Activated CD4-positive, alpha-beta T cell treated with anti-CD3 and anti-CD28 coated beads for 1 hour (primary cell): Measurements from ENCODE around the gene FCER1G.
A peak's percentile ranks its signal among the peaks of the same experiment; 100 is the strongest.
"Not testable (repeated sequence)": the region's sequence is repeated elsewhere in the genome, so short reads cannot be mapped to it uniquely, and the experiment has no call there.

ENCODE experiments used
- DNase-seq: peaks from one replicate; pipeline ENCODE4 v3.0.0-alpha.2; 2020

Gene FCER1G

DNA sequence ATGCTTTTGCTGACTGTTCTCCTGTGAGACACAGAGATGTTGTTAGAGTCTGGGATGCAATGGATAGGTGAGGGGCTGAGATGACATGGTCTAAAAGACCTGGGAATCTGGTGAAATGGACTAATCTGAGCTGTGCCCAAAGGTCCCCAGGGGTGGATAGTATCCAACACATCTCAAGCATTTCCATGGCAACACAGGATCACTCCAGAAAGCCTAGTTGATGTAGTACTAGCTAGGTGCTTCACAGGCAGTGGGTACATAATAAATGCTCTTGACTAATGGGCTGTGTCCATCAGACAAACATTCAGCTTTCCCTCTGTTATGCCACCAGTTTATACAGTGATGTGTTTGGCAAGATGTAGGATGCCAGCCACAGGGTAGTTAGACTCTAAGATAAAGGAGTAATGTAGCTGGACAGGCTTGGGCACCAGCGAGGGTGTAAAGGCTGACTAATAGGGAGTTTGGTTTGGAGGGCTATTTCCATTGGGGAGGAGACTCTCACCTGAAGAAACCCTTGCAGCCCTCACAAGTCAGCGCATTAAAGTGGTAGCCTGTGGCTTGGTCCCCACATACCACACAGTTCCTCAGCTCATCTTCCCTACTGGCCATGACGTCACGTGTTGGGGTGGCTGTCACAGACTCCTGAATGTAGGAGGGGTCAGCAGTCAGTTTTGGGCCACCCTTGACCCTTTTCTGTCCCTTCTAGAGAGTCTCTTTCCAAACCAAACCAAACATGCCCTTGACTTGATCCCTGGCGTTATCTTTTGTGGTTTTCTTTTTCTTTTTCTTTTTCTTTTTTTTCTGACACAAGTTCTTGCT, 21.1 kb downstream of the FCER1G start:
- DNase-seq = no peak

DNA sequence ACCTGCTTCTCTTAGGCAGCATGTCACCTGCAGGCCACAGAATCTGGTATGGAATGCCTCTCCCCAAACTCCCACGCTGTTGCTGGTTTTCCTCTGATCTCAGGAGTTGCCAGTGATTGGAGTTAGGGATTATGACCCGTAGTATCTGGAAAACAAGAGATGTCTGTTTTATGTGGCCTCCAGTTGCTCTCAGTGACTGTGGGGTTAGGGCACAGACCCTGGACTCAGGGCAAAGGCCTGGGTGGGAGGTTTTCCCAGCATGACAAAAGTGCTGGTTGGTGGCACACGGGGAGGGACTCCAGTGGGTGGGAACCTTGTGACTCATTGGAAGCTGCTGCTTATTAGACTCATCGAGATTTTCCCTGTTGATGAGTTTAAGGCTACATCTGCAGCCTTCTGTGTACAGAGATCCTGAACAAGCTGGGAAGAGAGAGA, 23.0 kb downstream of the FCER1G start, which contains the start of gene NR1I3:
Gene NR1I3, minus strand, starts transcription at position 165 of the 435 bp plus-strand sequence. CDS start 1,638 bp downstream, outside the sequence.
- no peak for DNase-seq

DNA sequence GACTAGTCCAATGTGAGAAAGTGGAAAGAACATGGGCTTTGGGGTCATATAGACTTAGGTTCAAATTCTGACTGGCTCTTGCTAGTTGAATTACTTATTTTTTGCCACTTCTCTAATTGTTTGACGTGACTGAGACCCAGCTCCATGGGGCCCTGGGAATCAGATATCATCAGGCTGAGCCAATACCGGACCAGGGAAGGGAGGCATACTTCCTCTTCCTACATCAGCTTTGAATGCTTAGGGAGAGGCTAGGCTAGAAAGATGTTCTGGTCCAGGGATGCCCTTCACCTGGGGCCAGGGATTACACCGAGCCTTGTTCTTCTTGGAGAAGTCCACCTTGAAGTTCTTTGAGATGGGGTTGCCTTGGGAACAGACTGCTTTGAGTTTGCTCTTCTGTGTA, 26.6 kb downstream of the FCER1G start:
- no peak for DNase-seq

DNA sequence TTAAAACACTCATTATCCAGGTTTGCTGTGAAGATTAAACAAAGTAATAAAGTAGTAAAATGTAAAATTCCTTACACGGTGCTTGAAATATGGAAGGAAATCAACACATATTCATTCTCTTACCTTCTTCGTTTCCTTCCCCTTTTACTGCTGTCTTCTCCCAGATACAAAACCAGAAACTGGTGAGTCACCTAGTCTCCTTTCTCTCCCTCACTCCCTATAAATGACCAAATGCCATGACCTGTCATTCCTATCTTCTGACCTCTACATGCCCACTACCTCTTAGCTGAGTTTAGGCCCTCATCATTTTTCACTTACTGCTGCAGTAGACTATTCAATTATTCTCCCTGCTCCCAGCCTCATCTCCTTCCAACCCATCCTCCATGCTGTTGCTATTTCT, 27.2 kb downstream of the FCER1G start:
- DNase-seq = no peak

DNA sequence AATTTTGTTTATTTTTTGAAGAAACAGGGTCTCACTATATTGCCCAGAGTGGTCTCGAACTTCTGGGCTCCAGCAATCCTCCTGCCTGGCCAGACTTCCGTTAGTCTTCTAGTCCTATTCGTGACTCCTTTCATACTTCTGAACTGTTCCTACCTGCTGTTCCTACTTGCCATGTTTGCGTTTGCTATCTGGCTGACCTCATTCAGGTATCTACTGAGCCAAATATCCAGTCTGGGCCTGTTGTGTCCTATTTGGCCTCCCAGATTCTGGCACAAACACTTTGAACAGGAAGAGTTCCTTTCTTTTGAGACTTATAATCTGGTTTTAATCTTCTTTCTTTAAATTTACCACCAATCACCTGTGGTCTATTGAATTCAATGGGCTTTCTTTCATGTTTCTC, 29.8 kb downstream of the FCER1G start:
- no peak for DNase-seq

DNA sequence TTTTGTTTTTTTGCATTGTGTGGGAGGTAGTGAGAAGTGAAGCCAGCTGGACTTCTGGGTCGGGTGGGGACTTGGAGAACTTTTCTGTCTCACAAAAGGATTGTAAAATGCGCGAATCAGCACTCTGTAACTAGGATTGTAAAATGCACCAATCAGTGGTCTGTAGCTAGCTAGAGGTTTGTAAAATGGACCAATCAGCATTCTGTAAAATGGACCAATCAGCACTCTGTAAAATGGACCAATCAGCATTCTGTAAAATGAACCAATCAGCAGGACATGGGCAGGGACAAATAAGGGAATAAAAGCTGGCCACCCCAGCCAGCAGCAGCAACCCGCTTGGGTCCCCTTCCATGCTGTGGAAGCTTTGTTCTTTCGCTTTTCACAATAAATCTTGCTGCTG, 35.0 kb downstream of the FCER1G start:
- DNase-seq = not testable (repeated sequence)

DNA sequence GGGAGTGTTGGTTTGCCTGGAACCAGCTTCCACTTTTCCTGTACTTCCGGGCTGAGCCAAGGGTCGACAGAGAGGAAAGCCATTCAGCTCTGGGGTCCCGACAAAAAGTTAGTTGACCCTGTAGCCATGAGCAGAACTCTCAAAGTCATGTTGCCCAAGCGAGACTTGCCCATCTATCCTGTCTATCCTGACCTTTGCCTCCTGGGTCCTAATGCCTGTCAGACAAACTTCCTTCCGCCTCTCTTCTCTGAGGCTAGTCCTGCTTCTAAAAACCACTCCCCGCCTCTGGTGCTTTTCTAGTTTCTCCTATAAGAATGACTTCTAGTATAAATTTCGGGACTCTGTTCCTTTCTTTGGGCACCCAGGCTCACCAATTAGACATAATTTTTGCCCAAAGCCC, 35.7 kb downstream of the FCER1G start:
- DNase-seq = no peak

DNA sequence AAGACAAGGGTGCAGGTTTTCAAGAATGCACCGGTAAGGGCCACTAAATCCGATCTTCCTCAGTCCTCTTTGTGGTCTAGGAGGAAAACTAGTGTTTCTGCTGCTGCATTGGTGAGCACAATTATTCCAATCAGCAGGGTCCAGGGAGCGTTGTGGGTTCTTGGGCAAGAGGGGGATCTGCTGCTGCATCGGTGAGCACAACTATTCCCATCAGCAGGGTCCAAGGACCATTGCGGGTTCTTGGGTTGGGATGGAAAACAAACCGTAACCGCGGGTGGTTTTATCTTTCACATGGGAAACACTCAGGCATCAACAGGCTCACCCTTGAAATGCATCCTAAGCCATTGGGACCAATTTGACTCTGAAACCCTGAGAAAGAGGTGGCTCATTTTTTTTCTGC, 36.5 kb downstream of the FCER1G start:
- no peak for DNase-seq

DNA sequence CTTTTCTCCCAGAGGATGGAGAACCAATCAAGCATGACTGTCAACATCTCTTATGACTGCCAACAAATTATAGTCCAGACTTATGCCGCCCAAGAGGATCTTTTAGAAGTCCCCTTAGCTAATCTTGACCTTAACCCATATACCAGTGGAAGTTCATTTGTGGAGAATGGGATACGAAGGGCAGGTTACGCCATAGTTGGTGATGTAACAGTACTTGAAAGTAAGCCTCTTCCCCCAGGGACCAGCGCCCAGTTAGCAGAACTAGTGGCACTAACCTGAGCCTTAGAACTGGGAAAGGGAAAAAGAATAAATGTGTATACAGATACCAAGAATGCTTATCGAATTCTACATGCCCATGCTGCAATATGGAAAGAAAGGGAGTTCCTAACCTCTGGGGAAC, 40.2 kb downstream of the FCER1G start:
- DNase-seq = not testable (repeated sequence)

DNA sequence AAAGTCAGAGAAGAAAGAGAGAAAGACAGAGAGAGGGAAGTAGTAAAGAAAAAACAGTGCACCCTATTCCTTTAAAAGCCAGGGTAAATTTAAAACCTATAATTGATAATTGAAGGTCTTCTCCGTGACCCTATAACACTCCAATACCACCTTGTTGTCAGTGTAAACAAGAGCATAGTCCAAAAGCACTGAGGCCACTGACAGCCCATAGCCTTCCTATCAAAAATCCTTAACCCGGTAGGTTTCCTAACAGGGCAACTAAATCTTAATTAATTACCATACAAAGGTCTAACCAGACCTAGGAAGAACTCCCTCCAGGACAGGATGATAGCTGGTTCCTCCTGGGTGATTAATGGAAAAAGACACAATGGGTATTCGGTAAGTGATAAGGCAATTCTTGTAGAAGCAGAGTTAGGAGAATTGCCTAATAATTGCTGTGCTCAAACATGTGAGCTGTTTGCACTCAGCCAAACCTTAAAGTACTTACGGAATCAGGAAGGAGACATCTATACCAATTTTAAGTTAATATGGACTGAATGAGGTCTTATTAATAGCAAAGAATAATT, 40.9 kb downstream of the FCER1G start:
- not testable (repeated sequence) for DNase-seq

DNA sequence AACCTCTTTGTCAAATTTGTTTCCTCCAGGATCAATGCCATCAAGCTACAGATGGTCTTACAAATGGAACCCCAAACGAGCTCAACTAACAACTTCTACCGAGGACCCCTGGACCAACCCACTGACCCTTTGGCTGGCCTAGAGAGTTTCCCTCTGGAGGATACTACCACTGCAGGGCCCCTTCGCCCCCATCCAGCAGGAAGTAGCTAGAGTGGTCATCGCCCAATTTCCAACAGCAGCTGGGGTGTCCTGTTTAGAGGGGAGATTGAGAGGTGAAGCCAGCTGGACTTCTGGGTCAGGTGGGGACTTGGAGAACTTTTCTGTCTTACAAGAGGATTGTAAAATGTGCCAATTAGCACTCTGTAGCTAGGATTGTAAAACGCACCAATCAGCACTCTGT, 42.0 kb downstream of the FCER1G start:
- DNase-seq = not testable (repeated sequence)

DNA sequence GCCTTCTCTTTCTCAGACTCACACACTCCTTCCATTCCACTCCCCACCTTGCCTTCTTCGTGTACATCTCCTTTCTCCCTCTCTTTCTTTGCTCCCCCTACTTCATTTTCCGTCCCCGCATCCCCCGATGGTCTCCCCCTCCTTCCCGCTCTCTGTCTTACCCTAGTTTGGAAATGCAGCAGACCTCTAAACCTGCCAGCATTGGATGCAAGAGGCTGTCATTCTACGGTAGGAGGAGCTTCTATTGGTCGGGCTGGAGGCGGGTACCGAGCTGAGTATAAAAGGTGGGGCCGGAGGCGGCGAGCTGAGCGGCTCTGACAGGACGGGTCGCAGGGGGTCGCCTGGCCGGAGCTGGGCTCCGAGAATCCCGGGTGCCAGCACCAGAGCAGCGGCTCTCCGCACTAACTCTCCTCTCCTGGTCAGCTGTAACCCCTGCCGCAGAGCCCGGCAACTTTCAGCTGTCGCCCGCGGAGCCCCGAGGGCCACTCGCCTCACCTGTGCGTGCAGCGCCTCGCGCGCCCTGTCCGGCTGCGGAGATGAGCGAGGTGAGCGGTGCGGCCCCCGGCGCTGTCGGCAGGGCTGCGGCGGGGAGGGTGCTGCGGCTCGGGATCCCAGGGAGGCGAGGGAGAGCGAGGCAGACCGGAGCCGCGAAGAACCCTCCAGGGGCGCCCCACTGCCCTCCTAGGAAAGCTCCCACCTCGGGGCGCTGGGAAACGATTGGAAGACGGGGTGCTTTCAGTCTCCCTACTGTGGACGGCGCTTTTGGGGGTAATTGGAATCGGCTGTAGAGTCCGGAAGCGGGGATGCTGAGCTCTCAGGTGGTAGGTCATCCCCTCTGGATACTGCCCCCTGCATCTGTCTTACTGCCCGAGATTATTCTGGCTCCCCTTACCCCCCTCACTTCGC, 43.6 kb downstream of the FCER1G start, which contains the start of gene PCP4L1:
Gene PCP4L1, plus strand, starts transcription at position 307 of the 906 bp plus-strand sequence. Its CDS starts 230 bp downstream, at position 537.
- DNase-seq = peak; percentile 10

DNA sequence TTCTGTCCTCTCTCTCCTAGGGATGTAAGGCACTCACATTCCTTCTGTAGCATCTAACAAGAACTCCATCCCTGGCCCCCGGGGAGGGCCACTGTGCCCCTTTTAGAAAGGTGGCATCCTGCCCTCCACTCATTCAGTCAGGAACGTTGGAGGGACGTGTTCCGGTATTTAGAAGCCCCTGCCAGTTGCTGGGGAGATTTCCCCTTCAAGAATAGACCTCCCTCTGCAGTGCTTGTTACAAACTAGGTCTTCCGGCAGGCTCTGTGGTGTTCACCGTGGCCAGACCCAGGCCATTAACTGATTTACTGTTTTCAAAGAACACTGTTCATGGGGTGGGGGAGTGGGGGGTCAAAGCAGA, 44.2 kb downstream of the FCER1G start:
- no peak for DNase-seq

DNA sequence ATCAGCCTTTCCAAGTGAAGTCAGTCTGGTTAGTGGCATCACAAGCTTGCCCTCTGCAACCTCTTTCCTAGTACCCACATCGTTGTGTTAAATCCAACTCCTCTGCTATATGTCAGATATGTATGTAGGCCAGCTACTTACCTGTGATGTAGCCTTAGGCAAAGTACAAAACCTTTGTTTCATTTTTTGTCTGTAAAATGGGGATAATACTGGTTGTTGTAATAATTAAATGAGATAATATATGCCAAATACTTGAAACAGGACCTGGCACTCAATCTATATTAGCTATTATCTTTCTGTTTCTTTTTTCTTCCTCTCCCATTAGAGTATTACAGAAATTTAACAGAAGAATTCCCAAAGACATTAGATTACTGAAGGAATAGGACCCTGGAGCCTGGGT, 44.7 kb downstream of the FCER1G start:
- no peak for DNase-seq

DNA sequence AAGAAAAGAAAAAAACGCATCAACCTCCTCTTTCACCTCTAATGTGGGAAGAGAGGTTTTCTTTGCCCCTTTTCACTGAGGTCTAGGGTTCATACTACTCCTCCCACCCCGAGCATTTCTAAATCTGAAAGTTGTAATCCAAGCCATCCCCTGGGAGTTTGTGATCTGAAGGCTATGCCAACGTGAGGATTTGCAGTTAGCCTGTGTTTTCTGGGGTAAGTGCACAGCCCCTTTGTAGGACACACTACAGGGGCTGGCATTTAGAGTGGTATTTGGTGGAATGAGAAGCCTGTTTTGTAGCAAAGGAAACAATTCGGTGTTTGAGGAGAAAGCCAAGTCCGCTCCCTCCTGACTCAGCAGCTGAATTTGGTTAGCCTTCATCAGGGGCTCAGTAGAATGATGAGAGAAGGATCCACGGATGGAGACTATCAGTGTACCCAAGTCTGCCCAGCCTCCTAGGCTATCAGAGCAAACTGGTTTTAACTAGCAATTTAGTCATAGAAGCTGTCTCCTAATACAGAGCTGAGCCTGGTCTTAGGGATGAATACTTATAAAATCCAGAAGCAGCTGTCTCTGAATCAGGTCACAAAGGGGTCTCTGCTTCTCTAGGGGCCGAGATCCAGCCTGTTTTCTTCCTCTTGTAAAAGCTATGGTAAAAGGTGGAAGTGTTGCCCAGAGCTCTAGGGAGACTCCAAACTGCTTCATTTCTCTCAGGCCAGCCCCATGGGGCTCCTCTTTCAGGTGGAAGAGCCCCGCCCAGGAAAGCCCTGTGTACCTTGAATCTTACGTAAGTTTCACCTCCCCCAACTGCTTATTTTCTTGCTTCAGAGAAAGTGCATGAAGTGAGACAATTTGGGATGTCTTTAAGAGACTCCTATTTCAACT, 45.5 kb downstream of the FCER1G start:
- no peak for DNase-seq

DNA sequence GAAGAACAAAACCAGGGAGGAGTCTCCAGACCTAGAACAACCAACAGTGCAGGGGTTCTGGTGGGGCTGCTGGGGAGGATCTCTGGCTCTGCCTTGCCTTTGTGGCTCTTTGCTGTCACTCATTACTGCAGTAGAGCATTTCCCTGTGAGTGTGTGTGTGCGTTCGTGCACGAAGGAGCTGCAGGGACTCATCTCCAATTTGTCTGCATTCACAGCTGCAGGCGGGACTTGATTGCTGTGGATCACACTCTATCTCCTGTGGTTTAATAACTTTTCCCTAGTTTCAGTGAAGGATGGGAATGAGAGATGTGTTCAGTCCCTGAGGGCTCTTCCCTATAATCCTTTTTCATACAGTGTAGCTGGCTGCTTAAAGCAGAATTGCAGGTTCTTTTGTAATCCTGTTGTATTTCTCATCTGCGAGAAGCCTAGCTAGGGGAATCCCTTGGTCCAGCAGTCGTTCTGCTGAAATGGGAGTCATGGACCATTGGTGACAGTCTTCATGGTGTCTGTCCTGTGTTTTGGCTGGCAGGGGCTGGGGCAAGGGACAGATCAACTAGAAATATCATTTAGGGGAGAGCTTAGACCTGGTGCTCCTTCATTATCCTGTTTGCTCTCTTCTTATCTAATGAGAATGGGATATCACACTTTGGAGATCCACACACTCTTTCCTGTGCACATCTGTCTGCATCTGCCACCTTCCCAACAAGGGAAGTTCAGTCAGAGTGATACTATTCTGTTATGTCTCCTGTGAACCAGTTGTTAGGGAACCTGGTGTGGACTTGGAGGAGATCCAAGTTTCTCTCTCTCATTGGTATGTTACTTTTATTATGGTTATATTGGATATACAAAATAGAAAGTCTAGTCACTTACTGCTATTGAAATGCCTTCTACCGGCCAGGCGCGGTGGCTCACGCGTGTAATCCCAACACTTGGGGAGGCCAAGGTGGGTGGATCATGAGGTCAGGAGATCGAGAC, 46.5 kb downstream of the FCER1G start:
- DNase-seq = no peak

DNA sequence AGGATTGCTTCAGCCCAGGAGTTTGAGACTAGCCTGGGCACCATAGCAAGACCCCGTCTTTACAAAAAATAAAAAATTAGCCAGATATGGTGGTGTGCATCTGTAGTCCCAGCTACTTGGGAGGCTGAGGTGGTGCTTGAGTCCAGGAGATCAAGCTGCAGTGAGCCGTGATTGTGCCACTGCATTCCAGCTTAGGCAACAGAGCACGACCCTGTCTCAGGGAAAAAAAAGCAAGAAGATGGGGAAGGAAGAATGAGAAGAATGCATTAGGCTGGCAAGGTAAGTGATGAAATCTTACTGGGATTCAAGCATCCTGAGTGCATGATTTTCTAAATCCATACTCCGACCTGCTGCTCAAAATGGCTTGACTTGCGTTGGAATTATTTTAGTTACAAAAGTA, 50.2 kb downstream of the FCER1G start:
- no peak for DNase-seq

DNA sequence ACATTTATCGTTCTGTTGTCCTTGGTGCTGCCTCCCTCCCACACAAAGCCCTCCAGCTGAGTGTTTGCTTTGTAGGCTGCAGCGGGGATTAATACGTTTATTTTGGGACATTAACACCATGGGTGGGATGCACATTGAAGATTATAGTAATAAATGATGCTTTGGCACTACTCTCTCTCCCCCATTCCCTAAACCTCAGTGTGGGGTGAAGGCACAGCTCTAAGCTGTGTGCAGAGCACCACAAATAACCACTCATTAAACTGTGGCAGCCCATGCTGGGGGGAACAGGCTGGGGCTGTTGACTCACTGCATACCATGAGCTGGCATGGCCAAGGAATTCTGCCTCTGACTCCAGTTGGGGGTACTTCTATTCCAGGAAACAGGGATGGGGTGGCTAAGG, 51.1 kb downstream of the FCER1G start:
- DNase-seq = no peak

DNA sequence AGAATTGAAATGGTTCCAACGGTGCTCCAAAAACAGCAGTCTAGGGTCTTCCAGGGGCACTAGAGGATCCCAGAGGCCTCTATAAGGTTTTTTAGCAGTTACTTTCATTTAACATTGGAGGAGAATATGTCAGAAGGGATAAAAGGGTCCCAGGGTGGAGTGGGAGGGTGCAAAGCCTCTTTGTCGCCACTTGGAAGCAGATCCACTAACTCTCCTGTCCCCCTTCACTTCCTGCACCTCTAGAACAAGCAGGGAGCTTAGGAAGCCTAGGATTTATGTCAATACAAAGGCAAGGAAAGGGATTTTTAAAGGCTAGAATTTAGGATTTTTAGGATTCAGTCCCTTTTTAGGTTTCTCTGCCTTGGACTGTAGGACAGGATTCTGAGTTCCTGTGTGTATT, 51.7 kb downstream of the FCER1G start:
- no peak for DNase-seq

DNA sequence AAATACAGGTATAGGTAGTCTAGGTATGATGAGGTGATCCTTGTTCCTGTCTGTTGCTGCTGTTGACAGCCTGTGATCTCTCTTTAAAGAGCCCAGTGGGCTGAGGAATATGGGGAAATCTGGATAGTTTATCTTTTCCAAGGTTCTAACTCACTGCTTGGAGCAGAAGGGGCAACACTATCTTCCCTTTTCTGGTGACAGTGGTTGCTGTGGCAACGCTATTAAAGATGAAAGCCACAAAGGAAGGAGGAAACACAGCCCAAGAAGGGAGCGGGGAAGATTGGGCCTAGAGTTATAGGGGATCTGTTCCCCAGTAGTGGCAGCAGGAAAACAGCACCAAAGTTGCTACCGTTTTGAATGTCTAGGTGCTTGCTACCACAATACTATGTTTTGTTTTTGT, 52.2 kb downstream of the FCER1G start:
- no peak for DNase-seq
